BJ (cell line): ENCODE data around the gene MCOLN3. TPM values are rescaled to one million over a fixed set of nuclear protein-coding genes. Genes with fewer than 3 reads are reported as not detected.

Experiments
- CTCF ChIA-PET: fragments of 350-600 bp; formaldehyde crosslinking; extraction: SDS; loops from one replicate; lab custom pipeline; 2021; ENCODE audit warnings: antibody characterized with exemption, inconsistent platforms; lab: Yijun Ruan, JAX
- POLR2A ChIA-PET: fragments of 300-600 bp; sonication (Branson Sonifier 250); formaldehyde crosslinking; extraction: SDS; loops from one replicate; lab custom pipeline; 2021; ENCODE audit warnings: antibody characterized with exemption; lab: Charles Lee
- DNase-seq: peaks from one replicate; pipeline ENCODE4 v3.0.0-alpha.2; 2011; ENCODE audit warnings: low read depth
- H3K27me3 ChIP-seq: 2 replicates; pipeline ENCODE4 v1.6.0; 2011; ENCODE audit warnings: low read length; ENCODE audit not compliant: control insufficient read depth, insufficient read depth
- H3K36me3 ChIP-seq: 2 replicates; pipeline ENCODE4 v1.5.1; 2011; ENCODE audit warnings: low read length; ENCODE audit not compliant: control insufficient read depth, insufficient read depth
- H3K4me3 ChIP-seq: 2 replicates; pipeline ENCODE4 v1.5.1; 2011; ENCODE audit warnings: low read depth, mild to moderate bottlenecking, control low read depth, low read length
- CTCF ChIP-seq: IDR thresholded peaks from 2 replicates; pipeline ENCODE4 v1.5.1; 2011; ENCODE audit warnings: low read depth, mild to moderate bottlenecking, control low read depth, inconsistent platforms, low read length, moderate library complexity; ENCODE audit not compliant: insufficient read depth
- polyA plus RNA-seq: library from polyadenylated mRNA; depleted of rRNA; stranded (reverse); fragments of >200 nt; gene quantifications from 2 replicates; pipeline ENCODE4 v1.2.3, GENCODE V29; 2011

Gene MCOLN3
- polyA plus RNA-seq, 1 experiment, result 0.20 TPM

- CTCF ChIA-PET, result interaction anchor here (0.8 to 1.1 kb wide), 2 partner anchors 29 to 281 kb away, joined by 3 read pairs; no protein-coding TSS in a partner anchor
- POLR2A ChIA-PET, result no interaction called here
- no peak for DNase-seq
These were observed 74.6 kb downstream of the MCOLN3 start for GRCh38 chr1:84973498-84974334.

GRCh38 chr1:84972377-84972987 lies 75.8 kb downstream of the MCOLN3 start:
- POLR2A ChIA-PET, result no interaction called here
- no peak for DNase-seq
- Histone ChIP-seq H3K36me3 (no peaks in the 10 kb centered on the region), H3K27me3 (no peaks in the 10 kb centered on the region), H3K4me3 (no peak overlapping the region)
- TF ChIP-seq CTCF, result no peak
- CTCF ChIA-PET, result interaction anchor here (0.9 to 1.8 kb wide), 3 partner anchors 28 to 282 kb away, joined by 3 to 7 read pairs (median 3); no protein-coding TSS in a partner anchor

More at GRCh38 chr1:84973498-84974334, 74.6 kb downstream of the MCOLN3 start:
- TF ChIP-seq CTCF, result no peak
- H3K36me3 ChIP-seq, result no peaks in the 10 kb centered on the region
- H3K27me3 ChIP-seq, result no peaks in the 10 kb centered on the region
- no peak overlapping the region for H3K4me3 ChIP-seq

- CTCF ChIA-PET, result interaction anchor here (0.9 to 1.8 kb wide), 2 partner anchors 27 to 279 kb away, joined by 3 to 7 read pairs; no protein-coding TSS in a partner anchor
- Histone ChIP-seq H3K27me3 (no peaks in the 10 kb centered on the region), H3K36me3 (no peaks in the 10 kb centered on the region), H3K4me3 (no peak overlapping the region)
- POLR2A ChIA-PET, result no interaction called here
- no peak for DNase-seq
- TF ChIP-seq CTCF, result no peak
These were observed 76.3 kb downstream of the MCOLN3 start for GRCh38 chr1:84971957-84972356.

- CTCF ChIA-PET, result interaction anchor here (0.7 kb wide), 1 partner anchor 886 kb away, joined by 3 read pairs; no protein-coding TSS in a partner anchor
- TF ChIP-seq CTCF, result no peak
- DNase-seq, result no peak
- Histone ChIP-seq H3K36me3 (no peaks in the 10 kb centered on the region), H3K27me3 (no peaks in the 10 kb centered on the region), H3K4me3 (no peak overlapping the region)
- POLR2A ChIA-PET, result no interaction called here
These were observed 78.6 kb downstream of the MCOLN3 start for GRCh38 chr1:84969489-84970250.
